ENCODE measurements around the gene BMAL2. TPM values are rescaled to one million over a fixed set of nuclear protein-coding genes. Genes with fewer than 3 reads are reported as not detected.

BMAL2 gene
- total and polyA plus RNA-seq, 2 of the 13 experiments (the other 11 are each of a cell fraction or from before 2014, with no cell fraction given): 4.8 to 27.4 TPM

DNA sequence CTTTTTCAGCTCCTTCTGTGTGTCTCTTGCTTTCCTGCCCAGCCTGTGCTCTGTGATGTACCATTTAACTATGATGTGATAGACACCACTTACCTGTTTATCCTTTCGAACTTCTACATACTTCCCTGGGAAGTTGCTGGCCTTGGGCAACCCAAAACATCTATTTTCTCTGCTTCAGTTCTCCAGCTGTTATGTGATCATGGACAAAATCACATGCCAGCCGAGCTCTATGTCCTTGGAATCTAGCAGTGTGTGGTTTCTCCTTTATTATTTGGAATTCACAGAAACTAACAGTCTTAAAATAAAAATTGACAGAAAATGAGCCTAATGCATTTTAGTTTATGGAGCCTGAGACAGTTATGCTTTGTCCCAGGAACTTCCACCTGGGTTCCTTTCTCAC lies 22.9 kb downstream of the BMAL2 start:
- CTCF ChIA-PET (ENCODE audit: low intra/inter-chr PET ratio, low total read pairs): no interaction called here

DNA sequence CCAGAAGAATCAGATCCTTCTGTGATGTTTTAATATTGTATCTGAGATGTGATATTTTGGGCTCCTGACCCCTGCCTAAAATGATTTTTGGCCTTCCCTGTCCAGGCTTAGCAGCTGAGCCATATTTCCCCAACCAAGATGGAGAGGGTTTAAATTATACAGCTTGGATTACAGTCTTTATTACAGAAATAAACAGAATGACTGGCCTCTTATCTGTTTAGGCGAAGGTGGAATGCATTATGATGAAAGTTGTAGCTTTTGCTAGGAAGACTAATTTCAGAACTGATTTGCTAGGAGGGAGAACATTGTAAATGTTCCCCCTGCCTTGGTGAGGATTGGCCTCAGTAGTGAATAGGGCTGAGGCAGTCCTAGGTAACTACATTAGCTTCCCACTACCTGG lies 23.3 kb downstream of the BMAL2 start:
- Histone ChIP-seq H3K4me1 (ENCODE audit: insufficient read depth, low read length) (peaks cover 9% of the 10 kb centered on the region; the same call in 1 of the 2 replicates), H3K27me3 (ENCODE audit: control insufficient read depth in 1 of 2, insufficient read depth in 2 of 2, low read length in 2 of 2) (no peaks in the 10 kb centered on the region), H3K9me3 (ENCODE audit: low read length) (no peaks in the 10 kb centered on the region), H3K36me3 (replicated peaks in 1 of 2; ENCODE audit: control insufficient read depth in 1 of 2, insufficient read depth in 2 of 2, low read length in 2 of 2) (no peaks in the 10 kb centered on the region), H2AFZ (ENCODE audit: low read length) (no peak overlapping the region), H4K20me1 (ENCODE audit: insufficient read depth, low read length) (no peaks in the 10 kb centered on the region), H3K79me2 (ENCODE audit: insufficient read depth, low read length) (no peaks in the 10 kb centered on the region), H3K4me3 (replicated peaks in 1 of 3; ENCODE audit: insufficient read depth in 1 of 3, low read depth in 2 of 3, low read length in 3 of 3) (no peak overlapping the region), H3K9ac (ENCODE audit: insufficient read depth, low read depth, low read length) (no peak overlapping the region), H3K4me2 (ENCODE audit: low read depth, low read length) (no peak overlapping the region), H3K27ac (ENCODE audit: extremely low read length, insufficient read depth, low read length) (no peak overlapping the region)
- no peak for ATAC-seq
- POLR2A ChIA-PET: no interaction called here
- no peak for DNase-seq (ENCODE audit: low spot score)
- CTCF ChIA-PET (ENCODE audit: low intra/inter-chr PET ratio, low total read pairs): no interaction called here
- in situ Hi-C loops (cut with HindIII; ENCODE audit: extremely low pct_ligation_motif_present, low pct_unique_long_range_greater_than_20kb) (no loop called here), intact Hi-C loops (cut with micrococcal nuclease; ENCODE audit: unreplicated experiment) (no loop called here)
- FAIRE-seq: no peak
- BruUV-seq (replicated peaks): no TSS peak
- WGBS (ENCODE audit: low lambda C conversion rate): 94% methylated on average over 1 of the region's 1 CpG
- no peak for TF ChIP-seq HNRNPH1 (optimal IDR thresholded peaks at IDR 0.05; ENCODE audit: low read depth, low read length)
- TF ChIP-seq ZFP41 (CRISPR knock-in tag; IDR thresholded peaks at IDR 0.05; ENCODE audit: borderline replicate concordance): no peak
- TF ChIP-seq, protein P1, sequence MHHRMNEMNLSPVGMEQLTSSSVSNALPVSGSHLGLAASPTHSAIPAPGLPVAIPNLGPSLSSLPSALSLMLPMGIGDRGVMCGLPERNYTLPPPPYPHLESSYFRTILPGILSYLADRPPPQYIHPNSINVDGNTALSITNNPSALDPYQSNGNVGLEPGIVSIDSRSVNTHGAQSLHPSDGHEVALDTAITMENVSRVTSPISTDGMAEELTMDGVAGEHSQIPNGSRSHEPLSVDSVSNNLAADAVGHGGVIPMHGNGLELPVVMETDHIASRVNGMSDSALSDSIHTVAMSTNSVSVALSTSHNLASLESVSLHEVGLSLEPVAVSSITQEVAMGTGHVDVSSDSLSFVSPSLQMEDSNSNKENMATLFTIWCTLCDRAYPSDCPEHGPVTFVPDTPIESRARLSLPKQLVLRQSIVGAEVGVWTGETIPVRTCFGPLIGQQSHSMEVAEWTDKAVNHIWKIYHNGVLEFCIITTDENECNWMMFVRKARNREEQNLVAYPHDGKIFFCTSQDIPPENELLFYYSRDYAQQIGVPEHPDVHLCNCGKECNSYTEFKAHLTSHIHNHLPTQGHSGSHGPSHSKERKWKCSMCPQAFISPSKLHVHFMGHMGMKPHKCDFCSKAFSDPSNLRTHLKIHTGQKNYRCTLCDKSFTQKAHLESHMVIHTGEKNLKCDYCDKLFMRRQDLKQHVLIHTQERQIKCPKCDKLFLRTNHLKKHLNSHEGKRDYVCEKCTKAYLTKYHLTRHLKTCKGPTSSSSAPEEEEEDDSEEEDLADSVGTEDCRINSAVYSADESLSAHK (CRISPR knock-in tag; IDR thresholded peaks at IDR 0.05; ENCODE audit: borderline replicate concordance): no peak
- no peak for TF ChIP-seq CBX5 (CRISPR knock-in tag; IDR thresholded peaks at IDR 0.05; ENCODE audit: borderline replicate concordance)
- TF ChIP-seq ZNF234 (CRISPR knock-in tag; conservative IDR thresholded peaks at IDR 0.05): no peak
- TF ChIP-seq ZNF567 (CRISPR knock-in tag; IDR thresholded peaks at IDR 0.05; ENCODE audit: borderline replicate concordance): no peak
- no peak for TF ChIP-seq ZFP36 (IDR thresholded peaks at IDR 0.05; ENCODE audit: borderline replicate concordance, low read depth, low read length, partially characterized antibody)
- no peak for TF ChIP-seq ZFX (CRISPR knock-in tag; IDR thresholded peaks at IDR 0.05; ENCODE audit: low read depth)
- TF ChIP-seq GFI1 (CRISPR knock-in tag; IDR thresholded peaks at IDR 0.05; ENCODE audit: borderline replicate concordance): no peak
- no peak for TF ChIP-seq RARA (CRISPR knock-in tag; IDR thresholded peaks at IDR 0.05)
- no peak for TF ChIP-seq CBX1 (IDR thresholded peaks at IDR 0.05; ENCODE audit: low read depth)
- no peak for TF ChIP-seq ZNF7 (CRISPR knock-in tag; IDR thresholded peaks at IDR 0.05)
- no peak for TF ChIP-seq KLF6 (CRISPR knock-in tag; IDR thresholded peaks at IDR 0.05)

More for the DNA sequence above, 22.9 kb downstream of the BMAL2 start:
- intact Hi-C loops (cut with micrococcal nuclease; ENCODE audit: unreplicated experiment) (no loop called here), in situ Hi-C loops (cut with HindIII; ENCODE audit: extremely low pct_ligation_motif_present, low pct_unique_long_range_greater_than_20kb) (no loop called here)
- no peak for TF ChIP-seq ZNF556 (CRISPR knock-in tag; IDR thresholded peaks at IDR 0.05; ENCODE audit: borderline replicate concordance)
- TF ChIP-seq, protein P2, sequence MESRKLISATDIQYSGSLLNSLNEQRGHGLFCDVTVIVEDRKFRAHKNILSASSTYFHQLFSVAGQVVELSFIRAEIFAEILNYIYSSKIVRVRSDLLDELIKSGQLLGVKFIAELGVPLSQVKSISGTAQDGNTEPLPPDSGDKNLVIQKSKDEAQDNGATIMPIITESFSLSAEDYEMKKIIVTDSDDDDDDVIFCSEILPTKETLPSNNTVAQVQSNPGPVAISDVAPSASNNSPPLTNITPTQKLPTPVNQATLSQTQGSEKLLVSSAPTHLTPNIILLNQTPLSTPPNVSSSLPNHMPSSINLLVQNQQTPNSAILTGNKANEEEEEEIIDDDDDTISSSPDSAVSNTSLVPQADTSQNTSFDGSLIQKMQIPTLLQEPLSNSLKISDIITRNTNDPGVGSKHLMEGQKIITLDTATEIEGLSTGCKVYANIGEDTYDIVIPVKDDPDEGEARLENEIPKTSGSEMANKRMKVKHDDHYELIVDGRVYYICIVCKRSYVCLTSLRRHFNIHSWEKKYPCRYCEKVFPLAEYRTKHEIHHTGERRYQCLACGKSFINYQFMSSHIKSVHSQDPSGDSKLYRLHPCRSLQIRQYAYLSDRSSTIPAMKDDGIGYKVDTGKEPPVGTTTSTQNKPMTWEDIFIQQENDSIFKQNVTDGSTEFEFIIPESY (CRISPR knock-in tag; IDR thresholded peaks at IDR 0.05): no peak
- no peak for TF ChIP-seq PHB2 (IDR thresholded peaks at IDR 0.05; ENCODE audit: partially characterized antibody)
- H3K27ac ChIP-seq (ENCODE audit: extremely low read length, insufficient read depth, low read length): no peak overlapping the region
- whole genome bisulfite sequencing (ENCODE audit: low lambda C conversion rate): 95% methylated on average over 2 of the region's 2 CpGs
- peaks cover 9% of the 10 kb centered on the region; the same call in 1 of the 2 replicates for H3K4me1 ChIP-seq (ENCODE audit: insufficient read depth, low read length)
- H4K20me1 ChIP-seq (ENCODE audit: insufficient read depth, low read length): no peaks in the 10 kb centered on the region
- H3K79me2 ChIP-seq (ENCODE audit: insufficient read depth, low read length): no peaks in the 10 kb centered on the region
- no peak overlapping the region for H3K4me3 ChIP-seq (replicated peaks in 1 of 3; ENCODE audit: insufficient read depth in 1 of 3, low read depth in 2 of 3, low read length in 3 of 3)
- no peak overlapping the region for H3K4me2 ChIP-seq (ENCODE audit: low read depth, low read length)
- no peaks in the 10 kb centered on the region for H3K9me3 ChIP-seq (ENCODE audit: low read length)
- H3K27me3 ChIP-seq (ENCODE audit: control insufficient read depth in 1 of 2, insufficient read depth in 2 of 2, low read length in 2 of 2): no peaks in the 10 kb centered on the region
- no peak overlapping the region for H3K9ac ChIP-seq (ENCODE audit: insufficient read depth, low read depth, low read length)
- H2AFZ ChIP-seq (ENCODE audit: low read length): no peak overlapping the region
- no peak for FAIRE-seq
- no peaks in the 10 kb centered on the region for H3K36me3 ChIP-seq (replicated peaks in 1 of 2; ENCODE audit: control insufficient read depth in 1 of 2, insufficient read depth in 2 of 2, low read length in 2 of 2)
- DNase-seq (ENCODE audit: low spot score): no peak
- POLR2A ChIA-PET: no interaction called here
- no TSS peak for BruUV-seq (replicated peaks)
- no peak for ATAC-seq
